Prostate gland (tissue), 2 donors: ENCODE data around the gene OTX2.

ENCODE experiments used
- CTCF ChIP-seq, 4 experiments: fragments of 200-600 bp in 2 of 4; fragments of 450-650 bp in 2 of 4; sonication (generic) in 2 of 4; IDR thresholded peaks; 1 replicate in 3 of 4; 2 replicates in 1 of 4; pipeline ENCODE4 v1.5.1; 2016 to 2019; ENCODE audit warnings: antibody characterized with exemption in 4 of 4, mild to moderate bottlenecking in 2 of 4, moderate library complexity in 2 of 4
- POLR2A ChIP-seq: fragments of 450-650 bp; IDR thresholded peaks from one replicate; pipeline ENCODE4 v1.6.1; 2016; ENCODE audit warnings: antibody characterized with exemption, mild to moderate bottlenecking
- POLR2AphosphoS5 ChIP-seq: sonication (generic); formaldehyde crosslinking; IDR thresholded peaks from one replicate; pipeline ENCODE4 v1.6.1; 2017; ENCODE audit warnings: antibody characterized with exemption

GRCh38 chr14:56787530-56787929 lies 22.7 kb downstream of the OTX2 start:
- no peak for TF ChIP-seq CTCF (IDR thresholded peaks at IDR 0.05)
- no peak for TF ChIP-seq POLR2A
- TF ChIP-seq POLR2AphosphoS5, result no peak
